ENCODE measurements around the gene SRGAP3.

SRGAP3 gene

GRCh38 chr3:9194509-9195184 is 54.8 kb downstream of the SRGAP3 start (continued):
- TF ChIP-seq SCRT1 (tag by site-specific recombination; IDR thresholded peaks at IDR 0.05; ENCODE audit: borderline replicate concordance) = peak; percentile 98
- no peak for TF ChIP-seq SP7 (tag by site-specific recombination; IDR thresholded peaks at IDR 0.05)
- no peak for TF ChIP-seq ZNF133 (tag by site-specific recombination; IDR thresholded peaks at IDR 0.05)
- TF ChIP-seq KLF10 (tag by site-specific recombination; IDR thresholded peaks at IDR 0.05) = peak; percentile 39; the same call in 1 of the 2 replicates
- TF ChIP-seq ZBTB20 (tag by site-specific recombination; IDR thresholded peaks at IDR 0.05) = peak; percentile 67
- TF ChIP-seq GLI2 (tag by site-specific recombination; IDR thresholded peaks at IDR 0.05; ENCODE audit: borderline replicate concordance, low read depth) = peak; percentile 94
- no peak for TF ChIP-seq ZNF514 (tag by site-specific recombination; IDR thresholded peaks at IDR 0.05)
- TF ChIP-seq KLF9 (tag by site-specific recombination; IDR thresholded peaks at IDR 0.05; ENCODE audit: low read depth) = no peak
- TF ChIP-seq, protein P1, sequence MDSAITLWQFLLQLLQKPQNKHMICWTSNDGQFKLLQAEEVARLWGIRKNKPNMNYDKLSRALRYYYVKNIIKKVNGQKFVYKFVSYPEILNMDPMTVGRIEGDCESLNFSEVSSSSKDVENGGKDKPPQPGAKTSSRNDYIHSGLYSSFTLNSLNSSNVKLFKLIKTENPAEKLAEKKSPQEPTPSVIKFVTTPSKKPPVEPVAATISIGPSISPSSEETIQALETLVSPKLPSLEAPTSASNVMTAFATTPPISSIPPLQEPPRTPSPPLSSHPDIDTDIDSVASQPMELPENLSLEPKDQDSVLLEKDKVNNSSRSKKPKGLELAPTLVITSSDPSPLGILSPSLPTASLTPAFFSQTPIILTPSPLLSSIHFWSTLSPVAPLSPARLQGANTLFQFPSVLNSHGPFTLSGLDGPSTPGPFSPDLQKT (IDR thresholded peaks at IDR 0.05; ENCODE audit: borderline replicate concordance, low read depth, low read length) = no peak
- peak; percentile 91 for TF ChIP-seq ZNF2 (tag by site-specific recombination; IDR thresholded peaks at IDR 0.05)
- TF ChIP-seq, protein P2, sequence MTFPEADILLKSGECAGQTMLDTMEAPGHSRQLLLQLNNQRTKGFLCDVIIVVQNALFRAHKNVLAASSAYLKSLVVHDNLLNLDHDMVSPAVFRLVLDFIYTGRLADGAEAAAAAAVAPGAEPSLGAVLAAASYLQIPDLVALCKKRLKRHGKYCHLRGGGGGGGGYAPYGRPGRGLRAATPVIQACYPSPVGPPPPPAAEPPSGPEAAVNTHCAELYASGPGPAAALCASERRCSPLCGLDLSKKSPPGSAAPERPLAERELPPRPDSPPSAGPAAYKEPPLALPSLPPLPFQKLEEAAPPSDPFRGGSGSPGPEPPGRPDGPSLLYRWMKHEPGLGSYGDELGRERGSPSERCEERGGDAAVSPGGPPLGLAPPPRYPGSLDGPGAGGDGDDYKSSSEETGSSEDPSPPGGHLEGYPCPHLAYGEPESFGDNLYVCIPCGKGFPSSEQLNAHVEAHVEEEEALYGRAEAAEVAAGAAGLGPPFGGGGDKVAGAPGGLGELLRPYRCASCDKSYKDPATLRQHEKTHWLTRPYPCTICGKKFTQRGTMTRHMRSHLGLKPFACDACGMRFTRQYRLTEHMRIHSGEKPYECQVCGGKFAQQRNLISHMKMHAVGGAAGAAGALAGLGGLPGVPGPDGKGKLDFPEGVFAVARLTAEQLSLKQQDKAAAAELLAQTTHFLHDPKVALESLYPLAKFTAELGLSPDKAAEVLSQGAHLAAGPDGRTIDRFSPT (tag by site-specific recombination; IDR thresholded peaks at IDR 0.05) = no peak
- TF ChIP-seq, protein P3, sequence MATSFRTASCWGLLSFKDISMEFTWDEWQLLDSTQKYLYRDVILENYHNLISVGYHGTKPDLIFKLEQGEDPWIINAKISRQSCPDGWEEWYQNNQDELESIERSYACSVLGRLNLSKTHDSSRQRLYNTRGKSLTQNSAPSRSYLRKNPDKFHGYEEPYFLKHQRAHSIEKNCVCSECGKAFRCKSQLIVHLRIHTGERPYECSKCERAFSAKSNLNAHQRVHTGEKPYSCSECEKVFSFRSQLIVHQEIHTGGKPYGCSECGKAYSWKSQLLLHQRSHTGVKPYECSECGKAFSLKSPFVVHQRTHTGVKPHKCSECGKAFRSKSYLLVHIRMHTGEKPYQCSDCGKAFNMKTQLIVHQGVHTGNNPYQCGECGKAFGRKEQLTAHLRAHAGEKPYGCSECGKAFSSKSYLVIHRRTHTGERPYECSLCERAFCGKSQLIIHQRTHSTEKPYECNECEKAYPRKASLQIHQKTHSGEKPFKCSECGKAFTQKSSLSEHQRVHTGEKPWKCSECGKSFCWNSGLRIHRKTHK (tag by site-specific recombination; IDR thresholded peaks at IDR 0.05) = no peak
- no peak for TF ChIP-seq ZNF777 (tag by site-specific recombination; IDR thresholded peaks at IDR 0.05; ENCODE audit: borderline replicate concordance)
- peak; percentile 70; the same call in 1 of the 2 replicates for TF ChIP-seq ZNF423 (tag by site-specific recombination; IDR thresholded peaks at IDR 0.05)
- peak; percentile 88 for TF ChIP-seq ZNF629 (tag by site-specific recombination; IDR thresholded peaks at IDR 0.05)
- TF ChIP-seq ZNF558 (tag by site-specific recombination; IDR thresholded peaks at IDR 0.05) = no peak
- no peak for TF ChIP-seq ZNF292 (tag by site-specific recombination; IDR thresholded peaks at IDR 0.05; ENCODE audit: borderline replicate concordance, low read depth)
- no peak for TF ChIP-seq ZNF785 (tag by site-specific recombination; IDR thresholded peaks at IDR 0.05)
- TF ChIP-seq ZNF16 (tag by site-specific recombination; IDR thresholded peaks at IDR 0.05; ENCODE audit: low read depth) = no peak
- peak; percentile 98 for TF ChIP-seq MZF1 (tag by site-specific recombination; IDR thresholded peaks at IDR 0.05; ENCODE audit: borderline replicate concordance)
- TF ChIP-seq ZNF658 (tag by site-specific recombination; IDR thresholded peaks at IDR 0.05) = no peak
- TF ChIP-seq ZNF747 (tag by site-specific recombination; IDR thresholded peaks at IDR 0.05) = no peak
- no peak for TF ChIP-seq ZFHX2 (tag by site-specific recombination; conservative IDR thresholded peaks at IDR 0.05)
- TF ChIP-seq ZNF174 (tag by site-specific recombination; IDR thresholded peaks at IDR 0.05) = no peak
- TF ChIP-seq ZNF311 (tag by site-specific recombination; IDR thresholded peaks at IDR 0.05; ENCODE audit: borderline replicate concordance) = no peak
- TF ChIP-seq ZNF214 (tag by site-specific recombination; IDR thresholded peaks at IDR 0.05; ENCODE audit: borderline replicate concordance) = no peak
- TF ChIP-seq ZNF416 (tag by site-specific recombination; IDR thresholded peaks at IDR 0.05) = no peak
- TF ChIP-seq ZNF518A (tag by site-specific recombination; conservative IDR thresholded peaks at IDR 0.05; ENCODE audit: low read depth) = no peak
- TF ChIP-seq ZNF610 (tag by site-specific recombination; IDR thresholded peaks at IDR 0.05; ENCODE audit: borderline replicate concordance) = peak; percentile 88
